ENCODE data around the gene PPARD. TPM values are rescaled to one million over a fixed set of nuclear protein-coding genes. Genes with fewer than 3 reads are reported as not detected.

Gene PPARD
- total RNA-seq, 1 donor from 2014 or later = 4.9 TPM

- Histone ChIP-seq H3K4me1 (no peaks in the 10 kb centered on the region), H3K9me3 (ENCODE audit: low read depth) (no peaks in the 10 kb centered on the region), H3K4me3 (no peak overlapping the region), H3K27me3 (no peaks in the 10 kb centered on the region), H4K20me1 (ENCODE audit: low read depth) (no peaks in the 10 kb centered on the region), H3K27ac (no peak overlapping the region), H3K79me2 (ENCODE audit: low read depth) (no peaks in the 10 kb centered on the region), H3F3A (ENCODE audit: low read depth) (no peaks in the 10 kb centered on the region), H3K9ac (no peak overlapping the region), H3K4me2 (no peak overlapping the region), H2AFZ (replicated peaks) (no peak overlapping the region), H3K36me3 (no peaks in the 10 kb centered on the region)
- Mint-ChIP-seq H3K27ac (no peak overlapping the region), H3K4me1 (peaks cover 14% of the 10 kb centered on the region), H3K4me3 (no peak overlapping the region), H3K36me3 (peaks cover 10% of the 10 kb centered on the region), H3K9me3 (no peaks in the 10 kb centered on the region), H3K27me3 (ENCODE audit: insufficient read depth, low read depth) (peaks cover 14% of the 10 kb centered on the region)
- no peak for DNase-seq (ENCODE audit: low spot score)
- TF ChIP-seq CTCF (IDR thresholded peaks at IDR 0.05) (no peak), EZH2 (IDR thresholded peaks at IDR 0.05) (no peak), EZH2phosphoT487 (IDR thresholded peaks at IDR 0.05) (no peak)
Measured at GRCh38 chr6:35410131-35410530, 67.8 kb downstream of the PPARD start.

DNA sequence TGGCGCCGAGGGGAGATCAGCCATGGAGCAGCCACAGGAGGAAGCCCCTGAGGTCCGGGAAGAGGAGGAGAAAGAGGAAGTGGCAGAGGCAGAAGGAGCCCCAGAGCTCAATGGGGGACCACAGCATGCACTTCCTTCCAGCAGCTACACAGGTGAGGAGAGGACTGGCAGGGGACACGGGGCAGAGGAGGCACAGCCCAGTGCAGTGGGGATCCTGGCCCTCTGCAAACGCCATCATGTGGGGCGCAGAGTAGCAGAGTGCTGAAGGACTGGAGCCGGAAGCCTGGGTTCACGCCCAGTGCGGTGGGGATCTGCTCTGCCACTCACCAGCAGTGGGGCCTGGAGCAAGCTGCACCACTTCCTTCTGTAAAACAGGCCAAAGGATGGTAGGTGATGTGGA lies 68.7 kb downstream of the PPARD start:
- Histone ChIP-seq H3F3A (ENCODE audit: low read depth) (no peaks in the 10 kb centered on the region), H4K20me1 (ENCODE audit: low read depth) (no peaks in the 10 kb centered on the region), H3K27ac (no peak overlapping the region), H3K4me2 (no peak overlapping the region), H2AFZ (replicated peaks) (no peak overlapping the region), H3K9ac (no peak overlapping the region), H3K4me3 (no peak overlapping the region), H3K79me2 (ENCODE audit: low read depth) (no peaks in the 10 kb centered on the region), H3K27me3 (no peaks in the 10 kb centered on the region), H3K4me1 (no peaks in the 10 kb centered on the region), H3K9me3 (ENCODE audit: low read depth) (no peaks in the 10 kb centered on the region), H3K36me3 (no peaks in the 10 kb centered on the region)
- H3K9me3 Mint-ChIP-seq = no peaks in the 10 kb centered on the region
- no peak overlapping the region for H3K27ac Mint-ChIP-seq
- peaks cover 10% of the 10 kb centered on the region for H3K36me3 Mint-ChIP-seq
- TF ChIP-seq CTCF (IDR thresholded peaks at IDR 0.05) (no peak), EZH2 (IDR thresholded peaks at IDR 0.05) (no peak), EZH2phosphoT487 (IDR thresholded peaks at IDR 0.05) (no peak)
- peaks cover 14% of the 10 kb centered on the region for H3K27me3 Mint-ChIP-seq (ENCODE audit: insufficient read depth, low read depth)
- no peak overlapping the region for H3K4me3 Mint-ChIP-seq
- DNase-seq (ENCODE audit: low spot score) = no peak
- H3K4me1 Mint-ChIP-seq = peaks cover 16% of the 10 kb centered on the region

DNA sequence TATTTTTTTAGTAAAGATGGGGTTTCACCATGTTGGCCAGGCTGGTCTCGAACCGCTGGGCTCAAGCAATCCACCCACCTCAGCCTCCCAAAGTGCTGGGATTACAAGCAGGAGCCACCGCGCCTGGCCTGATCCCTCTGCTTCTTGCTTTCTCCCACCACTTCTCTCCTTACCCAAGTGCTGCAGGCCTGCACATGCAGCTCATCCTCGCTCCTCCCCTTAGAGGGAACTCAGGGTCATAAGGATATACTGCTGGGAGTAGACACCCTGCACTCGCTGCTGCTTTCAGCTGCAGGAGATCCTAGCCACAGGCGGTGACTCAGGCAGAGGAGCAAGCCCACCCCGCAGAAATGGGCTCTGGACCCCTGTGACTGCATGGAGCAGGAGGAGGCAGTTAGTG lies 69.7 kb downstream of the PPARD start:
- Mint-ChIP-seq H3K9me3 (no peaks in the 10 kb centered on the region), H3K36me3 (peaks cover 10% of the 10 kb centered on the region), H3K4me1 (peaks cover 10% of the 10 kb centered on the region), H3K4me3 (no peak overlapping the region), H3K27ac (no peak overlapping the region), H3K27me3 (ENCODE audit: insufficient read depth, low read depth) (peaks cover 13% of the 10 kb centered on the region)
- no peak overlapping the region for H3K27ac ChIP-seq
- no peaks in the 10 kb centered on the region for H3K36me3 ChIP-seq
- no peak overlapping the region for H3K9ac ChIP-seq
- no peak for DNase-seq (ENCODE audit: low spot score)
- no peaks in the 10 kb centered on the region for H3F3A ChIP-seq (ENCODE audit: low read depth)
- H3K27me3 ChIP-seq = no peaks in the 10 kb centered on the region
- H3K9me3 ChIP-seq (ENCODE audit: low read depth) = no peaks in the 10 kb centered on the region
- no peaks in the 10 kb centered on the region for H3K4me1 ChIP-seq
- H3K4me3 ChIP-seq = no peak overlapping the region
- no peak overlapping the region for H2AFZ ChIP-seq (replicated peaks)
- H3K79me2 ChIP-seq (ENCODE audit: low read depth) = no peaks in the 10 kb centered on the region
- no peak for TF ChIP-seq CTCF (IDR thresholded peaks at IDR 0.05)
- TF ChIP-seq EZH2phosphoT487 (IDR thresholded peaks at IDR 0.05) = no peak
- TF ChIP-seq EZH2 (IDR thresholded peaks at IDR 0.05) = no peak
- H3K4me2 ChIP-seq = no peak overlapping the region
- H4K20me1 ChIP-seq (ENCODE audit: low read depth) = no peaks in the 10 kb centered on the region
